ENCODE data around the gene ZNF341. TPM values are rescaled to one million over a fixed set of nuclear protein-coding genes. Genes with fewer than 3 reads are reported as not detected.

ZNF341 gene
- total and polyA plus RNA-seq, 9 of the 15 experiments (the other 6 are each of a cell fraction or from before 2014, with no cell fraction given), result 0.08 to 2.6 (median 1.0) TPM

GRCh38 chr20:33709905-33710541 is 21.8 kb upstream of the ZNF341 start:
- Histone ChIP-seq H3K27ac (ENCODE audit: extremely low read depth, low read depth, low read length) (peak overlapping the region; percentile 87), H3K36me3 (ENCODE audit: control insufficient read depth, insufficient read depth, low read length) (peaks cover 31% of the 10 kb centered on the region; the same call in 2 of the 3 replicates), H2AFZ (ENCODE audit: low read depth, low read length) (peak overlapping the region; percentile 77), H3K4me2 (ENCODE audit: insufficient read depth, low read length) (peak overlapping the region; percentile 77), H3K27me3 (ENCODE audit: control insufficient read depth in 2 of 2, insufficient read depth in 2 of 2, low read length in 2 of 2) (no peaks in the 10 kb centered on the region), H3K79me2 (ENCODE audit: control insufficient read depth, insufficient read depth, low read length) (no peaks in the 10 kb centered on the region), H3K9me1 (ENCODE audit: control insufficient read depth, insufficient read depth, low read length) (no peaks in the 10 kb centered on the region), H3K4me1 (replicated peaks in 1 of 2; ENCODE audit: control insufficient read depth in 2 of 2, insufficient read depth in 2 of 2, low read length in 2 of 2) (peaks cover 19 to 27% of the 10 kb centered on the region in 2 experiments), H3K4me3 (peak overlapping the region; percentile 25), H3K9ac (ENCODE audit: insufficient read depth in 1 of 2, low read depth in 2 of 2, low read length in 2 of 2) (no peak overlapping the region), H4K20me1 (replicated peaks; ENCODE audit: control insufficient read depth, insufficient read depth, low read length) (no peaks in the 10 kb centered on the region), H3K9me3 (replicated peaks; ENCODE audit: control insufficient read depth, insufficient read depth, low read depth, low read length) (no peaks in the 10 kb centered on the region)
- FAIRE-seq (peak; percentile 96), DNase-seq (ENCODE audit: extremely low read depth in 1 of 4, low spot score in 3 of 4) (peak; percentile 80 to 91 (median 90)), ATAC-seq (peak; percentile 88)
- intact Hi-C loops (cut with micrococcal nuclease), result loop anchor here (1.0 kb wide), 1 partner anchor 20 kb away; no protein-coding TSS in a partner anchor
- in situ Hi-C loops (cut with MboI), result no loop called here
- CTCF ChIA-PET (ENCODE audit: low intra/inter-chr PET ratio), result no interaction called here
- POLR2A ChIA-PET, result interaction anchor here (0.7 to 1.0 kb wide), 2 partner anchors 10 to 25 kb away, joined by 3 read pairs; partner anchors contain the start of gene PXMP4
- BruUV-seq (replicated peaks), result no TSS peak
- 1% methylated on average over 11 of the region's 16 CpGs for WGBS (ENCODE audit: insufficient coverage, low coverage, missing lambda C conversion rate)
- TF ChIP-seq, protein P1, sequence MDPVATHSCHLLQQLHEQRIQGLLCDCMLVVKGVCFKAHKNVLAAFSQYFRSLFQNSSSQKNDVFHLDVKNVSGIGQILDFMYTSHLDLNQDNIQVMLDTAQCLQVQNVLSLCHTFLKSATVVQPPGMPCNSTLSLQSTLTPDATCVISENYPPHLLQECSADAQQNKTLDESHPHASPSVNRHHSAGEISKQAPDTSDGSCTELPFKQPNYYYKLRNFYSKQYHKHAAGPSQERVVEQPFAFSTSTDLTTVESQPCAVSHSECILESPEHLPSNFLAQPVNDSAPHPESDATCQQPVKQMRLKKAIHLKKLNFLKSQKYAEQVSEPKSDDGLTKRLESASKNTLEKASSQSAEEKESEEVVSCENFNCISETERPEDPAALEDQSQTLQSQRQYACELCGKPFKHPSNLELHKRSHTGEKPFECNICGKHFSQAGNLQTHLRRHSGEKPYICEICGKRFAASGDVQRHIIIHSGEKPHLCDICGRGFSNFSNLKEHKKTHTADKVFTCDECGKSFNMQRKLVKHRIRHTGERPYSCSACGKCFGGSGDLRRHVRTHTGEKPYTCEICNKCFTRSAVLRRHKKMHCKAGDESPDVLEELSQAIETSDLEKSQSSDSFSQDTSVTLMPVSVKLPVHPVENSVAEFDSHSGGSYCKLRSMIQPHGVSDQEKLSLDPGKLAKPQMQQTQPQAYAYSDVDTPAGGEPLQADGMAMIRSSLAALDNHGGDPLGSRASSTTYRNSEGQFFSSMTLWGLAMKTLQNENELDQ (CRISPR knock-in tag; IDR thresholded peaks at IDR 0.05; ENCODE audit: borderline replicate concordance), result no peak
- TF ChIP-seq NCOA1 (IDR thresholded peaks at IDR 0.05; ENCODE audit: low read depth) (no peak), LCOR (CRISPR knock-in tag; IDR thresholded peaks at IDR 0.05) (no peak), HMG20B (CRISPR knock-in tag; IDR thresholded peaks at IDR 0.05) (no peak), GTF2E2 (tag; IDR thresholded peaks at IDR 0.05) (no peak), ZNF584 (CRISPR knock-in tag; IDR thresholded peaks at IDR 0.05; ENCODE audit: low read depth) (no peak), RBM22 (IDR thresholded peaks at IDR 0.05; ENCODE audit: low read depth, low read length, poor library complexity, severe bottlenecking) (no peak), ZNF655 (CRISPR knock-in tag; IDR thresholded peaks at IDR 0.05) (no peak), WHSC1 (IDR thresholded peaks at IDR 0.05; ENCODE audit: low read length) (no peak)
- TF ChIP-seq, protein P2, sequence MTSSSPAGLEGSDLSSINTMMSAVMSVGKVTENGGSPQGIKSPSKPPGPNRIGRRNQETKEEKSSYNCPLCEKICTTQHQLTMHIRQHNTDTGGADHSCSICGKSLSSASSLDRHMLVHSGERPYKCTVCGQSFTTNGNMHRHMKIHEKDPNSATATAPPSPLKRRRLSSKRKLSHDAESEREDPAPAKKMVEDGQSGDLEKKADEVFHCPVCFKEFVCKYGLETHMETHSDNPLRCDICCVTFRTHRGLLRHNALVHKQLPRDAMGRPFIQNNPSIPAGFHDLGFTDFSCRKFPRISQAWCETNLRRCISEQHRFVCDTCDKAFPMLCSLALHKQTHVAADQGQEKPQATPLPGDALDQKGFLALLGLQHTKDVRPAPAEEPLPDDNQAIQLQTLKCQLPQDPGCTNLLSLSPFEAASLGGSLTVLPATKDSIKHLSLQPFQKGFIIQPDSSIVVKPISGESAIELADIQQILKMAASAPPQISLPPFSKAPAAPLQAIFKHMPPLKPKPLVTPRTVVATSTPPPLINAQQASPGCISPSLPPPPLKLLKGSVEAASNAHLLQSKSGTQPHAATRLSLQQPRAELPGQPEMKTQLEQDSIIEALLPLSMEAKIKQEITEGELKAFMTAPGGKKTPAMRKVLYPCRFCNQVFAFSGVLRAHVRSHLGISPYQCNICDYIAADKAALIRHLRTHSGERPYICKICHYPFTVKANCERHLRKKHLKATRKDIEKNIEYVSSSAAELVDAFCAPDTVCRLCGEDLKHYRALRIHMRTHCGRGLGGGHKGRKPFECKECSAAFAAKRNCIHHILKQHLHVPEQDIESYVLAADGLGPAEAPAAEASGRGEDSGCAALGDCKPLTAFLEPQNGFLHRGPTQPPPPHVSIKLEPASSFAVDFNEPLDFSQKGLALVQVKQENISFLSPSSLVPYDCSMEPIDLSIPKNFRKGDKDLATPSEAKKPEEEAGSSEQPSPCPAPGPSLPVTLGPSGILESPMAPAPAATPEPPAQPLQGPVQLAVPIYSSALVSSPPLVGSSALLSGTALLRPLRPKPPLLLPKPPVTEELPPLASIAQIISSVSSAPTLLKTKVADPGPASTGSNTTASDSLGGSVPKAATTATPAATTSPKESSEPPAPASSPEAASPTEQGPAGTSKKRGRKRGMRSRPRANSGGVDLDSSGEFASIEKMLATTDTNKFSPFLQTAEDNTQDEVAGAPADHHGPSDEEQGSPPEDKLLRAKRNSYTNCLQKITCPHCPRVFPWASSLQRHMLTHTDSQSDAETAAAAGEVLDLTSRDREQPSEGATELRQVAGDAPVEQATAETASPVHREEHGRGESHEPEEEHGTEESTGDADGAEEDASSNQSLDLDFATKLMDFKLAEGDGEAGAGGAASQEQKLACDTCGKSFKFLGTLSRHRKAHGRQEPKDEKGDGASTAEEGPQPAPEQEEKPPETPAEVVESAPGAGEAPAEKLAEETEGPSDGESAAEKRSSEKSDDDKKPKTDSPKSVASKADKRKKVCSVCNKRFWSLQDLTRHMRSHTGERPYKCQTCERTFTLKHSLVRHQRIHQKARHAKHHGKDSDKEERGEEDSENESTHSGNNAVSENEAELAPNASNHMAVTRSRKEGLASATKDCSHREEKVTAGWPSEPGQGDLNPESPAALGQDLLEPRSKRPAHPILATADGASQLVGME (CRISPR knock-in tag; IDR thresholded peaks at IDR 0.05), result no peak
- TF ChIP-seq, protein P3, sequence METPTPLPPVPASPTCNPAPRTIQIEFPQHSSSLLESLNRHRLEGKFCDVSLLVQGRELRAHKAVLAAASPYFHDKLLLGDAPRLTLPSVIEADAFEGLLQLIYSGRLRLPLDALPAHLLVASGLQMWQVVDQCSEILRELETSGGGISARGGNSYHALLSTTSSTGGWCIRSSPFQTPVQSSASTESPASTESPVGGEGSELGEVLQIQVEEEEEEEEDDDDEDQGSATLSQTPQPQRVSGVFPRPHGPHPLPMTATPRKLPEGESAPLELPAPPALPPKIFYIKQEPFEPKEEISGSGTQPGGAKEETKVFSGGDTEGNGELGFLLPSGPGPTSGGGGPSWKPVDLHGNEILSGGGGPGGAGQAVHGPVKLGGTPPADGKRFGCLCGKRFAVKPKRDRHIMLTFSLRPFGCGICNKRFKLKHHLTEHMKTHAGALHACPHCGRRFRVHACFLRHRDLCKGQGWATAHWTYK (CRISPR knock-in tag; IDR thresholded peaks at IDR 0.05), result no peak

Measured in K562 (cell line).